ENCODE measurements around the gene PCSK5. TPM values are rescaled to one million over a fixed set of nuclear protein-coding genes. Genes with fewer than 3 reads are reported as not detected.
A peak's percentile ranks its signal among the peaks of the same experiment; 100 is the strongest.

The PCSK5 gene
- total and polyA plus RNA-seq, 4 experiments from 2014 or later = 3.4 to 8.4 (median 6.5) TPM

GRCh38 chr9:76112151-76112550 is 221.7 kb downstream of the PCSK5 start:
- ChIA-PET POLR2A (ENCODE audit: partially characterized antibody) (no interaction called here), CTCF (ENCODE audit: partially characterized antibody) (no interaction called here)
- Histone ChIP-seq H3K27ac (ENCODE audit: low read depth, low read length) (no peak overlapping the region), H3K4me3 (ENCODE audit: low read length in 2 of 2) (no peak overlapping the region), H3K36me3 (ENCODE audit: insufficient read depth, low read length) (no peaks in the 10 kb centered on the region), H3K4me1 (ENCODE audit: insufficient read depth, low read length) (no peaks in the 10 kb centered on the region), H3K27me3 (ENCODE audit: insufficient read depth, low read length) (no peaks in the 10 kb centered on the region), H3K9me3 (ENCODE audit: control insufficient read depth in 1 of 2, low read length in 2 of 2) (no peaks in the 10 kb centered on the region)
- Mint-ChIP-seq H3K9me3 (no peaks in the 10 kb centered on the region), H3K36me3 (peaks cover 4% of the 10 kb centered on the region in 2 donors), H3K4me1 (peaks cover 0 to 1% (median 0%) of the 10 kb centered on the region in 4 donors), H3K27me3 (no peaks in the 10 kb centered on the region), H3K27ac (no peak overlapping the region), H3K4me3 (no peak overlapping the region)
- DNase-seq = no peak
- intact Hi-C loops (cut with micrococcal nuclease) = no loop called here

GRCh38 chr9:76114144-76114543 is 223.7 kb downstream of the PCSK5 start:
- CTCF ChIA-PET (ENCODE audit: partially characterized antibody) = no interaction called here
- no peaks in the 10 kb centered on the region for H3K9me3 Mint-ChIP-seq
- H3K27ac Mint-ChIP-seq = no peak overlapping the region

GRCh38 chr9:76115396-76115795 is 224.9 kb downstream of the PCSK5 start:
- Histone ChIP-seq H3K4me3 (ENCODE audit: low read length in 2 of 2) (no peak overlapping the region), H3K27me3 (ENCODE audit: insufficient read depth, low read length) (no peaks in the 10 kb centered on the region), H3K9me3 (ENCODE audit: control insufficient read depth in 1 of 2, low read length in 2 of 2) (no peaks in the 10 kb centered on the region), H3K36me3 (ENCODE audit: insufficient read depth, low read length) (no peaks in the 10 kb centered on the region), H3K27ac (ENCODE audit: low read depth, low read length) (no peak overlapping the region), H3K4me1 (ENCODE audit: insufficient read depth, low read length) (no peaks in the 10 kb centered on the region)
- Mint-ChIP-seq H3K27me3 (no peaks in the 10 kb centered on the region), H3K27ac (no peak overlapping the region), H3K4me1 (peaks cover 0 to 1% (median 0%) of the 10 kb centered on the region in 4 donors), H3K4me3 (no peak overlapping the region), H3K36me3 (no peaks in the 10 kb centered on the region), H3K9me3 (no peaks in the 10 kb centered on the region)
- ChIA-PET CTCF (ENCODE audit: partially characterized antibody) (no interaction called here), POLR2A (ENCODE audit: partially characterized antibody) (no interaction called here)
- DNase-seq = no peak
- intact Hi-C loops (cut with micrococcal nuclease) = no loop called here

More at GRCh38 chr9:76114144-76114543, 223.7 kb downstream of the PCSK5 start:
- POLR2A ChIA-PET (ENCODE audit: partially characterized antibody) = no interaction called here
- Histone ChIP-seq H3K4me3 (ENCODE audit: low read length in 2 of 2) (no peak overlapping the region), H3K27me3 (ENCODE audit: insufficient read depth, low read length) (no peaks in the 10 kb centered on the region), H3K36me3 (ENCODE audit: insufficient read depth, low read length) (no peaks in the 10 kb centered on the region), H3K4me1 (ENCODE audit: insufficient read depth, low read length) (no peaks in the 10 kb centered on the region), H3K27ac (ENCODE audit: low read depth, low read length) (no peak overlapping the region), H3K9me3 (ENCODE audit: control insufficient read depth in 1 of 2, low read length in 2 of 2) (no peaks in the 10 kb centered on the region)
- H3K36me3 Mint-ChIP-seq = no peaks in the 10 kb centered on the region
- H3K4me3 Mint-ChIP-seq = no peak overlapping the region
- intact Hi-C loops (cut with micrococcal nuclease) = no loop called here
- peaks cover 0 to 1% (median 0%) of the 10 kb centered on the region in 4 donors for H3K4me1 Mint-ChIP-seq
- H3K27me3 Mint-ChIP-seq = no peaks in the 10 kb centered on the region
- DNase-seq = no peak

- no peaks in the 10 kb centered on the region for H3K9me3 ChIP-seq (ENCODE audit: control insufficient read depth in 1 of 2, low read length in 2 of 2)
- no peak overlapping the region for H3K27ac ChIP-seq (ENCODE audit: low read depth, low read length)
- Mint-ChIP-seq H3K4me1 (peaks cover 0 to 1% (median 0%) of the 10 kb centered on the region in 4 donors), H3K4me3 (no peak overlapping the region), H3K36me3 (no peaks in the 10 kb centered on the region), H3K27me3 (no peaks in the 10 kb centered on the region), H3K27ac (peak overlapping the region in 1 of 7 donors; percentile 77), H3K9me3 (no peaks in the 10 kb centered on the region)
- CTCF ChIA-PET (ENCODE audit: partially characterized antibody) = no interaction called here
- H3K36me3 ChIP-seq (ENCODE audit: insufficient read depth, low read length) = no peaks in the 10 kb centered on the region
- no peaks in the 10 kb centered on the region for H3K4me1 ChIP-seq (ENCODE audit: insufficient read depth, low read length)
- intact Hi-C loops (cut with micrococcal nuclease) = no loop called here
- no peaks in the 10 kb centered on the region for H3K27me3 ChIP-seq (ENCODE audit: insufficient read depth, low read length)
- DNase-seq = no peak
- H3K4me3 ChIP-seq (ENCODE audit: low read length in 2 of 2) = no peak overlapping the region
- POLR2A ChIA-PET (ENCODE audit: partially characterized antibody) = no interaction called here
Measured at GRCh38 chr9:76115982-76116646, 225.6 kb downstream of the PCSK5 start.

GRCh38 chr9:76116913-76117312 is 226.4 kb downstream of the PCSK5 start:
- no peak overlapping the region for H3K27ac Mint-ChIP-seq
- H3K27me3 Mint-ChIP-seq = no peaks in the 10 kb centered on the region
- no peaks in the 10 kb centered on the region for H3K9me3 Mint-ChIP-seq
- H3K27me3 ChIP-seq (ENCODE audit: insufficient read depth, low read length) = no peaks in the 10 kb centered on the region
- no peaks in the 10 kb centered on the region for H3K36me3 Mint-ChIP-seq
- no peaks in the 10 kb centered on the region for H3K36me3 ChIP-seq (ENCODE audit: insufficient read depth, low read length)
- H3K4me3 ChIP-seq (ENCODE audit: low read length in 2 of 2) = no peak overlapping the region
- CTCF ChIA-PET (ENCODE audit: partially characterized antibody) = no interaction called here
- DNase-seq = no peak
- peaks cover 0 to 1% (median 0%) of the 10 kb centered on the region in 4 donors for H3K4me1 Mint-ChIP-seq
- H3K4me1 ChIP-seq (ENCODE audit: insufficient read depth, low read length) = no peaks in the 10 kb centered on the region
- no peak overlapping the region for H3K4me3 Mint-ChIP-seq
- H3K9me3 ChIP-seq (ENCODE audit: control insufficient read depth in 1 of 2, low read length in 2 of 2) = no peaks in the 10 kb centered on the region
- POLR2A ChIA-PET (ENCODE audit: partially characterized antibody) = no interaction called here
- intact Hi-C loops (cut with micrococcal nuclease) = no loop called here
- no peak overlapping the region for H3K27ac ChIP-seq (ENCODE audit: low read depth, low read length)

- Mint-ChIP-seq H3K27ac (no peak overlapping the region), H3K36me3 (peaks cover 2 to 4% of the 10 kb centered on the region in 2 donors), H3K27me3 (no peaks in the 10 kb centered on the region), H3K9me3 (no peaks in the 10 kb centered on the region), H3K4me1 (peaks cover 0 to 1% (median 0%) of the 10 kb centered on the region in 4 donors), H3K4me3 (no peak overlapping the region)
- Histone ChIP-seq H3K4me3 (ENCODE audit: low read length in 2 of 2) (no peak overlapping the region), H3K27ac (ENCODE audit: low read depth, low read length) (no peak overlapping the region), H3K9me3 (ENCODE audit: control insufficient read depth in 1 of 2, low read length in 2 of 2) (no peaks in the 10 kb centered on the region), H3K36me3 (ENCODE audit: insufficient read depth, low read length) (no peaks in the 10 kb centered on the region), H3K4me1 (ENCODE audit: insufficient read depth, low read length) (no peaks in the 10 kb centered on the region), H3K27me3 (ENCODE audit: insufficient read depth, low read length) (no peaks in the 10 kb centered on the region)
- no peak for DNase-seq
- intact Hi-C loops (cut with micrococcal nuclease) = no loop called here
- ChIA-PET CTCF (ENCODE audit: partially characterized antibody) (no interaction called here), POLR2A (ENCODE audit: partially characterized antibody) (no interaction called here)
Measured at GRCh38 chr9:76127637-76128036, 237.2 kb downstream of the PCSK5 start.

- no peaks in the 10 kb centered on the region for H3K36me3 Mint-ChIP-seq
- ChIA-PET CTCF (ENCODE audit: partially characterized antibody) (interaction anchor here (1.1 kb wide), 1 partner anchor 10 kb away, joined by 3 read pairs; no protein-coding TSS in a partner anchor), POLR2A (ENCODE audit: partially characterized antibody) (no interaction called here)
- no peak for DNase-seq
- no peaks in the 10 kb centered on the region for H3K4me1 ChIP-seq (ENCODE audit: insufficient read depth, low read length)
- no peaks in the 10 kb centered on the region for H3K27me3 ChIP-seq (ENCODE audit: insufficient read depth, low read length)
- no peaks in the 10 kb centered on the region for H3K9me3 ChIP-seq (ENCODE audit: control insufficient read depth in 1 of 2, low read length in 2 of 2)
- no peaks in the 10 kb centered on the region for H3K27me3 Mint-ChIP-seq
- no peak overlapping the region for H3K4me3 ChIP-seq (ENCODE audit: low read length in 2 of 2)
- intact Hi-C loops (cut with micrococcal nuclease) = no loop called here
- H3K4me1 Mint-ChIP-seq = peaks cover 0 to 5% (median 0%) of the 10 kb centered on the region in 4 donors
- H3K27ac ChIP-seq (ENCODE audit: low read depth, low read length) = no peak overlapping the region
- no peaks in the 10 kb centered on the region for H3K9me3 Mint-ChIP-seq
- H3K4me3 Mint-ChIP-seq = no peak overlapping the region
- no peak overlapping the region for H3K27ac Mint-ChIP-seq
- no peaks in the 10 kb centered on the region for H3K36me3 ChIP-seq (ENCODE audit: insufficient read depth, low read length)
Measured at GRCh38 chr9:76135902-76136301, 245.4 kb downstream of the PCSK5 start.

Data from CD4-positive, alpha-beta memory T cell (primary cell).